HG03521 (cell line): ENCODE measurements around the gene UNC45A.

Source experiments
- ATAC-seq: cut with Tn5 transposase; IDR thresholded peaks from one replicate; pipeline ENCODE4 v1.9.1; 2021; ENCODE audit warnings: mild to moderate bottlenecking, moderate library complexity; ENCODE audit not compliant: unreplicated experiment

UNC45A gene

GRCh38 chr15:90998737-90999136 is 63.7 kb downstream of the UNC45A start:
- no peak for ATAC-seq

- no peak for ATAC-seq
Observed at GRCh38 chr15:91001209-91001608, 66.1 kb downstream of the UNC45A start.
